Occipital lobe (tissue), 2 donors: ENCODE measurements around the gene DBET. TPM values are rescaled to one million over a fixed set of nuclear protein-coding genes. Genes with fewer than 3 reads are reported as not detected.

Experiments used
- small RNA-seq: library from RNA; depleted of rRNA; stranded (forward); fragments of <200 nt; gene quantifications from one replicate; pipeline ENCODE3, GENCODE V24; 2014
- total RNA-seq: library from RNA; depleted of rRNA; stranded (reverse); fragments of >200 nt; gene quantifications from one replicate; pipeline ENCODE4 v1.2.3, GENCODE V29; 2014

DBET gene
- total RNA-seq, 1 donor from 2014 or later, result not detected

Small RNAs within 50 kb of the gene (small RNA-seq; reads per million reads assigned to genes)
- gene RNA5SP174 (not detected), gene RNA5SP175 (0.09 reads per million)

Other genes starting within 250 kb of the DBET start
- 25.0 TPM for gene FRG1, start 123.6 kb upstream of the DBET start, total RNA-seq
- not detected for gene FRG2, start 37.2 kb upstream of the DBET start, total RNA-seq
- not detected for gene DUX4, start 109.3 kb downstream of the DBET start, total RNA-seq